ENCODE data around the gene RAB24. TPM values are rescaled to one million over a fixed set of nuclear protein-coding genes. Genes with fewer than 3 reads are reported as not detected.
"Not testable (repeated sequence)": the region's sequence is repeated elsewhere in the genome, so short reads cannot be mapped to it uniquely, and the experiment has no call there.

RAB24 gene
- total RNA-seq, 1 donor from 2014 or later = 12.0 TPM

- no peak overlapping the region for H3K4me3 ChIP-seq (ENCODE audit: low read length in 3 of 3)
- H3K27me3 ChIP-seq (ENCODE audit: control insufficient read depth in 3 of 3, insufficient read depth in 3 of 3, low read length in 3 of 3) = no peaks in the 10 kb centered on the region
- no peaks in the 10 kb centered on the region for H3K9me3 ChIP-seq (ENCODE audit: control insufficient read depth in 3 of 3, low read length in 3 of 3)
- H3K4me1 ChIP-seq (ENCODE audit: control insufficient read depth in 3 of 3, insufficient read depth in 3 of 3, low read length in 3 of 3) = no peaks in the 10 kb centered on the region
- H3K27ac ChIP-seq (ENCODE audit: low read depth, low read length) = no peak overlapping the region
- peaks cover 33 to 54% (median 48%) of the 10 kb centered on the region in 3 donors for H3K36me3 ChIP-seq (ENCODE audit: control insufficient read depth in 3 of 3, insufficient read depth in 3 of 3, low read length in 3 of 3)
- H3K9ac ChIP-seq (ENCODE audit: low read depth in 1 of 3, low read length in 3 of 3) = no peak overlapping the region
Observed at GRCh38 chr5:177270653-177271052, 32.9 kb downstream of the RAB24 start.

- Histone ChIP-seq H3K4me3 (ENCODE audit: low read length in 3 of 3) (no peak overlapping the region), H3K36me3 (ENCODE audit: control insufficient read depth in 3 of 3, insufficient read depth in 3 of 3, low read length in 3 of 3) (peaks cover 34 to 56% (median 49%) of the 10 kb centered on the region in 3 donors), H3K27me3 (ENCODE audit: control insufficient read depth in 3 of 3, insufficient read depth in 3 of 3, low read length in 3 of 3) (no peaks in the 10 kb centered on the region), H3K9ac (ENCODE audit: low read depth in 1 of 3, low read length in 3 of 3) (no peak overlapping the region), H3K9me3 (ENCODE audit: control insufficient read depth in 3 of 3, low read length in 3 of 3) (no peaks in the 10 kb centered on the region), H3K4me1 (ENCODE audit: control insufficient read depth in 3 of 3, insufficient read depth in 3 of 3, low read length in 3 of 3) (no peaks in the 10 kb centered on the region), H3K27ac (ENCODE audit: low read depth, low read length) (no peak overlapping the region)
Observed at GRCh38 chr5:177269976-177270375, 33.5 kb downstream of the RAB24 start.

- Histone ChIP-seq H3K27me3 (ENCODE audit: control insufficient read depth in 3 of 3, insufficient read depth in 3 of 3, low read length in 3 of 3) (no peaks in the 10 kb centered on the region), H3K9ac (ENCODE audit: low read depth in 1 of 3, low read length in 3 of 3) (no peak overlapping the region), H3K4me3 (ENCODE audit: low read length in 3 of 3) (no peak overlapping the region), H3K27ac (ENCODE audit: low read depth, low read length) (no peak overlapping the region), H3K4me1 (ENCODE audit: control insufficient read depth in 3 of 3, insufficient read depth in 3 of 3, low read length in 3 of 3) (no peaks in the 10 kb centered on the region), H3K36me3 (ENCODE audit: control insufficient read depth in 3 of 3, insufficient read depth in 3 of 3, low read length in 3 of 3) (peaks cover 32 to 52% (median 49%) of the 10 kb centered on the region in 3 donors), H3K9me3 (ENCODE audit: control insufficient read depth in 3 of 3, low read length in 3 of 3) (no peaks in the 10 kb centered on the region)
Observed at GRCh38 chr5:177269232-177269895, 34.2 kb downstream of the RAB24 start.

- H3K27me3 ChIP-seq (ENCODE audit: control insufficient read depth in 3 of 3, insufficient read depth in 3 of 3, low read length in 3 of 3) = no peaks in the 10 kb centered on the region
- H3K27ac ChIP-seq (ENCODE audit: low read depth, low read length) = no peak overlapping the region
- H3K9me3 ChIP-seq (ENCODE audit: control insufficient read depth in 3 of 3, low read length in 3 of 3) = no peaks in the 10 kb centered on the region
- peaks cover 26 to 48% (median 44%) of the 10 kb centered on the region in 3 donors for H3K36me3 ChIP-seq (ENCODE audit: control insufficient read depth in 3 of 3, insufficient read depth in 3 of 3, low read length in 3 of 3)
- H3K4me1 ChIP-seq (ENCODE audit: control insufficient read depth in 3 of 3, insufficient read depth in 3 of 3, low read length in 3 of 3) = peaks cover 0 to 2% (median 0%) of the 10 kb centered on the region in 3 donors
- no peak overlapping the region for H3K9ac ChIP-seq (ENCODE audit: low read depth in 1 of 3, low read length in 3 of 3)
- H3K4me3 ChIP-seq (ENCODE audit: low read length in 3 of 3) = no peak overlapping the region
Observed at GRCh38 chr5:177265395-177265794, 38.1 kb downstream of the RAB24 start.

- H3K27ac ChIP-seq (ENCODE audit: low read depth, low read length) = no peak overlapping the region
- no peaks in the 10 kb centered on the region for H3K9me3 ChIP-seq (ENCODE audit: control insufficient read depth in 3 of 3, low read length in 3 of 3)
- peaks cover 0 to 2% (median 0%) of the 10 kb centered on the region in 3 donors for H3K4me1 ChIP-seq (ENCODE audit: control insufficient read depth in 3 of 3, insufficient read depth in 3 of 3, low read length in 3 of 3)
- no peak overlapping the region for H3K4me3 ChIP-seq (ENCODE audit: low read length in 3 of 3)
- H3K27me3 ChIP-seq (ENCODE audit: control insufficient read depth in 3 of 3, insufficient read depth in 3 of 3, low read length in 3 of 3) = no peaks in the 10 kb centered on the region
- H3K36me3 ChIP-seq (ENCODE audit: control insufficient read depth in 3 of 3, insufficient read depth in 3 of 3, low read length in 3 of 3) = peaks cover 17 to 49% (median 44%) of the 10 kb centered on the region in 3 donors
- H3K9ac ChIP-seq (ENCODE audit: low read depth in 1 of 3, low read length in 3 of 3) = no peak overlapping the region
Observed at GRCh38 chr5:177264178-177264577, 39.3 kb downstream of the RAB24 start.

GRCh38 chr5:177261510-177261909, 42.0 kb downstream of the RAB24 start:
- peaks cover 10 to 39% (median 38%) of the 10 kb centered on the region in 3 donors for H3K36me3 ChIP-seq (ENCODE audit: control insufficient read depth in 3 of 3, insufficient read depth in 3 of 3, low read length in 3 of 3)
- H3K27ac ChIP-seq (ENCODE audit: low read depth, low read length) = no peak overlapping the region
- H3K9ac ChIP-seq (ENCODE audit: low read depth in 1 of 3, low read length in 3 of 3) = no peak overlapping the region
- H3K4me1 ChIP-seq (ENCODE audit: control insufficient read depth in 3 of 3, insufficient read depth in 3 of 3, low read length in 3 of 3) = peaks cover 0 to 2% (median 0%) of the 10 kb centered on the region in 3 donors
- H3K27me3 ChIP-seq (ENCODE audit: control insufficient read depth in 3 of 3, insufficient read depth in 3 of 3, low read length in 3 of 3) = no peaks in the 10 kb centered on the region
- no peaks in the 10 kb centered on the region for H3K9me3 ChIP-seq (ENCODE audit: control insufficient read depth in 3 of 3, low read length in 3 of 3)
- no peak overlapping the region for H3K4me3 ChIP-seq (ENCODE audit: low read length in 3 of 3)

GRCh38 chr5:177260961-177261360, 42.6 kb downstream of the RAB24 start:
- Histone ChIP-seq H3K36me3 (ENCODE audit: control insufficient read depth in 3 of 3, insufficient read depth in 3 of 3, low read length in 3 of 3) (peaks cover 4 to 34% (median 33%) of the 10 kb centered on the region in 3 donors), H3K27me3 (ENCODE audit: control insufficient read depth in 3 of 3, insufficient read depth in 3 of 3, low read length in 3 of 3) (no peaks in the 10 kb centered on the region), H3K4me1 (ENCODE audit: control insufficient read depth in 3 of 3, insufficient read depth in 3 of 3, low read length in 3 of 3) (peaks cover 0 to 2% (median 0%) of the 10 kb centered on the region in 3 donors), H3K4me3 (ENCODE audit: low read length in 3 of 3) (no peak overlapping the region), H3K27ac (ENCODE audit: low read depth, low read length) (no peak overlapping the region), H3K9me3 (ENCODE audit: control insufficient read depth in 3 of 3, low read length in 3 of 3) (no peaks in the 10 kb centered on the region), H3K9ac (ENCODE audit: low read depth in 1 of 3, low read length in 3 of 3) (no peak overlapping the region)

- H3K36me3 ChIP-seq (ENCODE audit: control insufficient read depth in 3 of 3, insufficient read depth in 3 of 3, low read length in 3 of 3) = peaks cover 4 to 39% (median 32%) of the 10 kb centered on the region in 3 donors
- H3K9me3 ChIP-seq (ENCODE audit: control insufficient read depth in 3 of 3, low read length in 3 of 3); H3K27ac ChIP-seq (ENCODE audit: low read depth, low read length); H3K9ac ChIP-seq (ENCODE audit: low read depth in 1 of 3, low read length in 3 of 3); H3K4me1 ChIP-seq (ENCODE audit: control insufficient read depth in 3 of 3, insufficient read depth in 3 of 3, low read length in 3 of 3); H3K27me3 ChIP-seq (ENCODE audit: control insufficient read depth in 3 of 3, insufficient read depth in 3 of 3, low read length in 3 of 3); H3K4me3 ChIP-seq (ENCODE audit: low read length in 3 of 3): not testable (repeated sequence)
Observed at GRCh38 chr5:177258711-177259110, 44.8 kb downstream of the RAB24 start.

GRCh38 chr5:177256296-177256695, 47.2 kb downstream of the RAB24 start:
- no peaks in the 10 kb centered on the region for H3K4me1 ChIP-seq (ENCODE audit: control insufficient read depth in 3 of 3, insufficient read depth in 3 of 3, low read length in 3 of 3)
- H3K9ac ChIP-seq (ENCODE audit: low read depth in 1 of 3, low read length in 3 of 3) = no peak overlapping the region
- H3K9me3 ChIP-seq (ENCODE audit: control insufficient read depth in 3 of 3, low read length in 3 of 3) = no peaks in the 10 kb centered on the region
- H3K4me3 ChIP-seq (ENCODE audit: low read length in 3 of 3) = no peak overlapping the region
- no peaks in the 10 kb centered on the region for H3K27me3 ChIP-seq (ENCODE audit: control insufficient read depth in 3 of 3, insufficient read depth in 3 of 3, low read length in 3 of 3)
- H3K27ac ChIP-seq (ENCODE audit: low read depth, low read length) = no peak overlapping the region
- peaks cover 12 to 50% (median 36%) of the 10 kb centered on the region in 3 donors for H3K36me3 ChIP-seq (ENCODE audit: control insufficient read depth in 3 of 3, insufficient read depth in 3 of 3, low read length in 3 of 3)

- no peak overlapping the region for H3K4me3 ChIP-seq (ENCODE audit: low read length in 3 of 3)
- peaks cover 17 to 51% (median 22%) of the 10 kb centered on the region in 3 donors for H3K36me3 ChIP-seq (ENCODE audit: control insufficient read depth in 3 of 3, insufficient read depth in 3 of 3, low read length in 3 of 3)
- H3K4me1 ChIP-seq (ENCODE audit: control insufficient read depth in 3 of 3, insufficient read depth in 3 of 3, low read length in 3 of 3) = peaks cover 0 to 3% (median 3%) of the 10 kb centered on the region in 3 donors
- H3K27ac ChIP-seq (ENCODE audit: low read depth, low read length) = no peak overlapping the region
- no peak overlapping the region for H3K9ac ChIP-seq (ENCODE audit: low read depth in 1 of 3, low read length in 3 of 3)
- H3K9me3 ChIP-seq (ENCODE audit: control insufficient read depth in 3 of 3, low read length in 3 of 3) = no peaks in the 10 kb centered on the region
- no peaks in the 10 kb centered on the region for H3K27me3 ChIP-seq (ENCODE audit: control insufficient read depth in 3 of 3, insufficient read depth in 3 of 3, low read length in 3 of 3)
Observed at GRCh38 chr5:177253252-177253651, 50.3 kb downstream of the RAB24 start.
